Prostate gland (tissue), 2 donors: ENCODE measurements around the gene ADK.

Source experiments
- CTCF ChIP-seq, 4 experiments: fragments of 200-600 bp in 2 of 4; fragments of 450-650 bp in 2 of 4; sonication (generic) in 2 of 4; IDR thresholded peaks; 1 replicate in 3 of 4; 2 replicates in 1 of 4; pipeline ENCODE4 v1.5.1; 2016 to 2019; ENCODE audit warnings: antibody characterized with exemption in 4 of 4, mild to moderate bottlenecking in 2 of 4, moderate library complexity in 2 of 4
- POLR2A ChIP-seq: fragments of 450-650 bp; IDR thresholded peaks from one replicate; pipeline ENCODE4 v1.6.1; 2016; ENCODE audit warnings: antibody characterized with exemption, mild to moderate bottlenecking

- TF ChIP-seq CTCF (IDR thresholded peaks at IDR 0.05), result no peak
- no peak for TF ChIP-seq POLR2A
These were observed 436.3 kb downstream of the ADK start for GRCh38 chr10:74587109-74587854.
